Measurements from ENCODE around the gene PDRG1. TPM values are rescaled to one million over a fixed set of nuclear protein-coding genes. Genes with fewer than 3 reads are reported as not detected.

The PDRG1 gene
- total RNA-seq, 1 donor from 2014 or later = 11.0 TPM

Other genes starting within 250 kb of the PDRG1 start
- 55.2 TPM for gene BCL2L1, start 229.2 kb downstream of the PDRG1 start, total RNA-seq
- gene TPX2, start 212.8 kb downstream of the PDRG1 start, total RNA-seq = 1.2 TPM
- 0.35 TPM for gene MYLK2, start 132.7 kb downstream of the PDRG1 start, total RNA-seq
- gene FOXS1, start 106.4 kb downstream of the PDRG1 start, total RNA-seq = 0.89 TPM
- 2.9 TPM for gene DUSP15, start 81.5 kb downstream of the PDRG1 start, total RNA-seq
- gene TTLL9, start 81.4 kb downstream of the PDRG1 start, total RNA-seq = not detected
- not detected for gene XKR7, start 16.1 kb upstream of the PDRG1 start, total RNA-seq
- gene CCM2L, start 58.4 kb upstream of the PDRG1 start, total RNA-seq = 10.3 TPM
- 7.0 TPM for gene HCK, start 100.2 kb upstream of the PDRG1 start, total RNA-seq
- gene TM9SF4, start 157.7 kb upstream of the PDRG1 start, total RNA-seq = 25.3 TPM

All from Right ventricle myocardium inferior (tissue), 1 donor.